HEK293 (cell line): ENCODE measurements around the gene SLC35F4.

ENCODE experiments used
- CTCF ChIA-PET: fragments of 350-600 bp; formaldehyde crosslinking; extraction: SDS; loops from one replicate; lab custom pipeline; 2021; ENCODE audit warnings: antibody characterized with exemption; lab: Yijun Ruan, JAX
- POLR2A ChIA-PET: fragments of 300-600 bp; formaldehyde crosslinking; extraction: SDS; loops from one replicate; lab custom pipeline; 2020; ENCODE audit warnings: antibody characterized with exemption, inconsistent platforms; lab: Yijun Ruan, JAX
- H3K27ac ChIP-seq: fragments of 200-500 bp; sonication (Bioruptor generic); 2 replicates; pipeline ENCODE4 v1.5.1; 2014; ENCODE audit warnings: low read depth, low read length, control low read depth, inconsistent platforms; ENCODE audit errors: extremely low read depth
- H3K36me3 ChIP-seq, 2 experiments: fragments of 200-500 bp in 1 of 2; sonication (Bioruptor generic) in 1 of 2; 1 replicate in 1 of 2; 2 replicates in 1 of 2; pipeline ENCODE4 v1.5.1; 2014 to 2017; ENCODE audit warnings: inconsistent platforms in 2 of 2, low read length in 2 of 2; ENCODE audit not compliant: control insufficient read depth in 2 of 2, insufficient read depth in 1 of 2
- H3K4me1 ChIP-seq: fragments of 200-500 bp; sonication (Bioruptor generic); 2 replicates; pipeline ENCODE4 v1.5.1; 2014; ENCODE audit warnings: mild to moderate bottlenecking, low read length, inconsistent platforms; ENCODE audit not compliant: control insufficient read depth, insufficient read depth
- H3K4me3 ChIP-seq: 2 replicates; pipeline ENCODE4 v1.5.1; 2011; ENCODE audit warnings: low read depth, mild to moderate bottlenecking, control low read depth, low read length, moderate library complexity
- H3K9me3 ChIP-seq: fragments of 200-500 bp; sonication (Bioruptor generic); 2 replicates; pipeline ENCODE4 v1.5.1; 2014; ENCODE audit warnings: low read depth, low read length, inconsistent platforms; ENCODE audit not compliant: control insufficient read depth, insufficient read depth
- EGR2 ChIP-seq: fragments of 450-650 bp; formaldehyde crosslinking; IDR thresholded peaks from 2 replicates; pipeline ENCODE4 v1.5.1; 2016; ENCODE audit warnings: low read depth, missing biosample characterization, missing genetic modification characterization
- KLF16 ChIP-seq: fragments of 450-650 bp; formaldehyde crosslinking; IDR thresholded peaks from 2 replicates; pipeline ENCODE4 v1.5.1; 2017; ENCODE audit warnings: missing biosample characterization, missing genetic modification characterization
- ZBTB10 ChIP-seq: fragments of 450-650 bp; formaldehyde crosslinking; IDR thresholded peaks from 2 replicates; pipeline ENCODE4 v1.5.1; 2016; ENCODE audit warnings: missing biosample characterization, missing genetic modification characterization
- ZFP3 ChIP-seq: fragments of 450-650 bp; formaldehyde crosslinking; IDR thresholded peaks from 2 replicates; pipeline ENCODE4 v1.5.1; 2016; ENCODE audit warnings: low read depth, missing biosample characterization, missing genetic modification characterization
- ZNF146 ChIP-seq: fragments of 450-650 bp; formaldehyde crosslinking; IDR thresholded peaks from 2 replicates; pipeline ENCODE4 v1.5.1; 2016; ENCODE audit warnings: missing biosample characterization, missing genetic modification characterization
- ZNF248 ChIP-seq: fragments of 450-650 bp; formaldehyde crosslinking; IDR thresholded peaks from 2 replicates; pipeline ENCODE4 v1.5.1; 2017; ENCODE audit warnings: missing biosample characterization, missing genetic modification characterization
- ZNF274 ChIP-seq, 2 experiments: fragments of 200-500 bp in 1 of 2; fragments of 450-650 bp in 1 of 2; sonication (Bioruptor generic) in 1 of 2; formaldehyde crosslinking in 1 of 2; IDR thresholded peaks; 2 replicates each; pipeline versions ENCODE4 v1.5.1 to v1.6.1; 2014 to 2016; ENCODE audit warnings: borderline replicate concordance in 1 of 2, inconsistent platforms in 1 of 2, low read length in 1 of 2, missing biosample characterization in 1 of 2, missing genetic modification characterization in 1 of 2
- ZNF433 ChIP-seq: fragments of 450-650 bp; formaldehyde crosslinking; IDR thresholded peaks from 2 replicates; pipeline ENCODE4 v1.5.1; 2016; ENCODE audit warnings: missing biosample characterization, missing genetic modification characterization, low read depth
- ZNF501 ChIP-seq: fragments of 450-650 bp; formaldehyde crosslinking; IDR thresholded peaks from 2 replicates; pipeline ENCODE4 v1.5.1; 2016; ENCODE audit warnings: missing biosample characterization, missing genetic modification characterization
- ZNF776 ChIP-seq: fragments of 450-650 bp; formaldehyde crosslinking; IDR thresholded peaks from 2 replicates; pipeline ENCODE4 v1.5.0; 2017; ENCODE audit warnings: missing biosample characterization, missing genetic modification characterization, borderline replicate concordance
- ZNF785 ChIP-seq: fragments of 450-650 bp; formaldehyde crosslinking; IDR thresholded peaks from 2 replicates; pipeline ENCODE4 v1.5.1; 2016; ENCODE audit warnings: missing biosample characterization, missing genetic modification characterization
- ZNF843 ChIP-seq: fragments of 450-650 bp; formaldehyde crosslinking; IDR thresholded peaks from 2 replicates; pipeline ENCODE4 v1.5.1; 2016; ENCODE audit warnings: missing biosample characterization, missing genetic modification characterization
- TF ChIP-seq, protein P1 (sequence below): fragments of 450-650 bp; formaldehyde crosslinking; IDR thresholded peaks from 2 replicates; pipeline ENCODE4 v1.5.1; 2017; ENCODE audit warnings: missing biosample characterization, mild to moderate bottlenecking, missing genetic modification characterization, moderate library complexity
- TF ChIP-seq, protein P2 (sequence below): fragments of 450-650 bp; IDR thresholded peaks from 2 replicates; pipeline ENCODE4 v1.5.1; 2018; ENCODE audit warnings: missing biosample characterization, mild to moderate bottlenecking, missing genetic modification characterization
- TF ChIP-seq, protein P3 (sequence below): fragments of 450-650 bp; formaldehyde crosslinking; IDR thresholded peaks from 2 replicates; pipeline ENCODE4 v1.5.1; 2016; ENCODE audit warnings: missing biosample characterization, missing genetic modification characterization, low read depth
- TF ChIP-seq, protein P4 (sequence below): fragments of 450-650 bp; formaldehyde crosslinking; IDR thresholded peaks from 2 replicates; pipeline ENCODE4 v1.5.1; 2016; ENCODE audit warnings: missing biosample characterization, missing genetic modification characterization

The SLC35F4 gene

GRCh38 chr14:57760896-57761295 lies 105.0 kb downstream of the SLC35F4 start (continued):
- TF ChIP-seq, protein P1, sequence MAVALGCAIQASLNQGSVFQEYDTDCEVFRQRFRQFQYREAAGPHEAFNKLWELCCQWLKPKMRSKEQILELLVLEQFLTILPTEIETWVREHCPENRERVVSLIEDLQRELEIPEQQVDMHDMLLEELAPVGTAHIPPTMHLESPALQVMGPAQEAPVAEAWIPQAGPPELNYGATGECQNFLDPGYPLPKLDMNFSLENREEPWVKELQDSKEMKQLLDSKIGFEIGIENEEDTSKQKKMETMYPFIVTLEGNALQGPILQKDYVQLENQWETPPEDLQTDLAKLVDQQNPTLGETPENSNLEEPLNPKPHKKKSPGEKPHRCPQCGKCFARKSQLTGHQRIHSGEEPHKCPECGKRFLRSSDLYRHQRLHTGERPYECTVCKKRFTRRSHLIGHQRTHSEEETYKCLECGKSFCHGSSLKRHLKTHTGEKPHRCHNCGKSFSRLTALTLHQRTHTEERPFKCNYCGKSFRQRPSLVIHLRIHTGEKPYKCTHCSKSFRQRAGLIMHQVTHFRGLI (tag by site-specific recombination): no peak
- no peak for TF ChIP-seq ZNF146 (tag by site-specific recombination)
- TF ChIP-seq, protein P2, sequence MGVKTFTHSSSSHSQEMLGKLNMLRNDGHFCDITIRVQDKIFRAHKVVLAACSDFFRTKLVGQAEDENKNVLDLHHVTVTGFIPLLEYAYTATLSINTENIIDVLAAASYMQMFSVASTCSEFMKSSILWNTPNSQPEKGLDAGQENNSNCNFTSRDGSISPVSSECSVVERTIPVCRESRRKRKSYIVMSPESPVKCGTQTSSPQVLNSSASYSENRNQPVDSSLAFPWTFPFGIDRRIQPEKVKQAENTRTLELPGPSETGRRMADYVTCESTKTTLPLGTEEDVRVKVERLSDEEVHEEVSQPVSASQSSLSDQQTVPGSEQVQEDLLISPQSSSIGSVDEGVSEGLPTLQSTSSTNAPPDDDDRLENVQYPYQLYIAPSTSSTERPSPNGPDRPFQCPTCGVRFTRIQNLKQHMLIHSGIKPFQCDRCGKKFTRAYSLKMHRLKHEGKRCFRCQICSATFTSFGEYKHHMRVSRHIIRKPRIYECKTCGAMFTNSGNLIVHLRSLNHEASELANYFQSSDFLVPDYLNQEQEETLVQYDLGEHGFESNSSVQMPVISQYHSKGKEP: no peak
- no peak for TF ChIP-seq ZNF501 (tag by site-specific recombination)
- TF ChIP-seq, all 188 proteins: peak for 0

DNA sequence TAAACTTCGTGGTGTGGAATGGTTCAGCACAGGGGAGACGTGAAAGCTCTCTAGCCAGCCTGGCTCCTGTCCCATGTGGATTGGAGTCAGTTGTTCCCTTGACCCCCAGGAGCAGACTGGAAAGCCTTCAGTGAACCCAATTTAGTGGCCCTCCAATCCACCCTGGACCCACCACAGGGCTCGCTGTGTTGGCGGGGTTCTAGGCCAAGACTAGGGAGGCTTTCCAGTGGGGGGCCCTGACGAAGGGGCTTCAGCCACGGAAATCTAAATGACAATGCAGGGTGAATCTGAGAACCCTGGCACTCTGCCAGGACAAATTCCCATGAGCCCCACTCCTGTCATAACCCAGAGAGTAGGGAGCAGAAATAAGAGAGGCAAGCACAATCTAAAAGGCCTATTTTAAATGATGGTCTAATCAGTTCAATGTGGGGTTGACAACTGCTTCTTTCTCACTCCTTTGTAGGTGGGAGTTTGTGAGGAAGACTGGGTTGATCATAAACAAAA lies 110.8 kb downstream of the SLC35F4 start:
- Histone ChIP-seq H3K27ac (no peak overlapping the region), H3K4me1 (peaks cover 8% of the 10 kb centered on the region), H3K9me3 (no peaks in the 10 kb centered on the region; the same call in 1 of the 2 replicates), H3K36me3 (no peaks in the 10 kb centered on the region), H3K4me3 (no peak overlapping the region)
- TF ChIP-seq KLF16: no peak
- TF ChIP-seq ZFP3 (tag by site-specific recombination): no peak
- no peak for TF ChIP-seq ZNF433
- no peak for TF ChIP-seq ZNF843 (tag by site-specific recombination)
- TF ChIP-seq, protein P3, sequence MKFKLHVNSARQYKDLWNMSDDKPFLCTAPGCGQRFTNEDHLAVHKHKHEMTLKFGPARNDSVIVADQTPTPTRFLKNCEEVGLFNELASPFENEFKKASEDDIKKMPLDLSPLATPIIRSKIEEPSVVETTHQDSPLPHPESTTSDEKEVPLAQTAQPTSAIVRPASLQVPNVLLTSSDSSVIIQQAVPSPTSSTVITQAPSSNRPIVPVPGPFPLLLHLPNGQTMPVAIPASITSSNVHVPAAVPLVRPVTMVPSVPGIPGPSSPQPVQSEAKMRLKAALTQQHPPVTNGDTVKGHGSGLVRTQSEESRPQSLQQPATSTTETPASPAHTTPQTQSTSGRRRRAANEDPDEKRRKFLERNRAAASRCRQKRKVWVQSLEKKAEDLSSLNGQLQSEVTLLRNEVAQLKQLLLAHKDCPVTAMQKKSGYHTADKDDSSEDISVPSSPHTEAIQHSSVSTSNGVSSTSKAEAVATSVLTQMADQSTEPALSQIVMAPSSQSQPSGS (tag by site-specific recombination): no peak
- no peak for TF ChIP-seq ZNF785 (tag by site-specific recombination)
- CTCF ChIA-PET: no interaction called here
- POLR2A ChIA-PET: no interaction called here

DNA sequence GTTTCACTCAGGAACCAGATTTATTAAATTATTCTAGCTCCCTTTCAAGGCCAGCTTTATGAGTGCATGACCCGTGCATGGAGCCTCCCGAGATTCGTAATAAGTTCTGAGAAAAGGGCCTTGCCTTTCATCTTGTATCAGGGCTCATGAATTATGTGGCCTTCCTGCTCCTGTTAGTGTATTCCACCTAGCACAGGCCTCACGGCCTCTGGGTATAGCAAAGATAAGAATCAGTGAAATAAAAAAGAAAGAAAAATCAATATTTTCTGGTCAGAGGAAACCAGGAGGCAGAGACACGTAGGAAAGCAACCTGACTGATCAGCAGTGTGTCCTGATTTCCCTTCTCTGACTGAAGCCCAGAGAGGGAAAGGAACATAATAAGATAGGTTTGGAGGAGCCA lies 111.4 kb downstream of the SLC35F4 start:
- ChIA-PET POLR2A (no interaction called here), CTCF (interaction anchor here (0.9 kb wide), 1 partner anchor 19 kb away, joined by 3 read pairs; no protein-coding TSS in a partner anchor)
- Histone ChIP-seq H3K9me3 (no peaks in the 10 kb centered on the region), H3K36me3 (no peaks in the 10 kb centered on the region), H3K4me3 (no peak overlapping the region), H3K27ac (no peak overlapping the region), H3K4me1 (peaks cover 8% of the 10 kb centered on the region)
- TF ChIP-seq EGR2 (tag by site-specific recombination): no peak
- no peak for TF ChIP-seq ZBTB10 (tag by site-specific recombination)
- TF ChIP-seq ZNF248 (tag by site-specific recombination): no peak
- TF ChIP-seq, protein P4, sequence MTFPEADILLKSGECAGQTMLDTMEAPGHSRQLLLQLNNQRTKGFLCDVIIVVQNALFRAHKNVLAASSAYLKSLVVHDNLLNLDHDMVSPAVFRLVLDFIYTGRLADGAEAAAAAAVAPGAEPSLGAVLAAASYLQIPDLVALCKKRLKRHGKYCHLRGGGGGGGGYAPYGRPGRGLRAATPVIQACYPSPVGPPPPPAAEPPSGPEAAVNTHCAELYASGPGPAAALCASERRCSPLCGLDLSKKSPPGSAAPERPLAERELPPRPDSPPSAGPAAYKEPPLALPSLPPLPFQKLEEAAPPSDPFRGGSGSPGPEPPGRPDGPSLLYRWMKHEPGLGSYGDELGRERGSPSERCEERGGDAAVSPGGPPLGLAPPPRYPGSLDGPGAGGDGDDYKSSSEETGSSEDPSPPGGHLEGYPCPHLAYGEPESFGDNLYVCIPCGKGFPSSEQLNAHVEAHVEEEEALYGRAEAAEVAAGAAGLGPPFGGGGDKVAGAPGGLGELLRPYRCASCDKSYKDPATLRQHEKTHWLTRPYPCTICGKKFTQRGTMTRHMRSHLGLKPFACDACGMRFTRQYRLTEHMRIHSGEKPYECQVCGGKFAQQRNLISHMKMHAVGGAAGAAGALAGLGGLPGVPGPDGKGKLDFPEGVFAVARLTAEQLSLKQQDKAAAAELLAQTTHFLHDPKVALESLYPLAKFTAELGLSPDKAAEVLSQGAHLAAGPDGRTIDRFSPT (tag by site-specific recombination): no peak
- TF ChIP-seq ZNF274 (IDR thresholded peaks at IDR 0.05; ENCODE audit: low read length): no peak
- no peak for TF ChIP-seq ZNF274 (tag by site-specific recombination; IDR thresholded peaks at IDR 0.05; ENCODE audit: borderline replicate concordance)
- no peak for TF ChIP-seq ZNF776 (tag by site-specific recombination)
